ENCODE data around the gene PROP1.
"Not testable (repeated sequence)": the region's sequence is repeated elsewhere in the genome, so short reads cannot be mapped to it uniquely, and the experiment has no call there.

Gene PROP1

DNA sequence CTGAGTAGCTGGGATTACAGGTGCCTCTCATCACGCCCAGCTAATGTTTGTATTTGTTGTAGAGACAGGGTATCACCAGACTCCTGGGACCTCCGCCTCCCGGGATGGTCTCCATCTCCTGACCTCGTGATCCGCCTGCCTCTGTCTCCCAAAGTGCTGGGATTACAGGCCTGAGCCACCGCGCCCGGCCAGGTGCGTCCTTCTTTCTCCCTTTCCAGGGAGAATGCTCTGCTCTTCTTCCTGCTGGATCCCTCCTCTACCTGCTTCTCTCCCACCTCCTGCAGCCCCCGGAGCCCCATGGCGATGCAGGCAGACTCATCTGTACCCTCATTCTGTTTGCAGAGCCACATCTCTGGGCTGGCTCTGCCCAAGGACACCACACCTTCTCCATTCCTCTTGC, 42.9 kb downstream of the PROP1 start:
- H3K4me3 ChIP-seq (ENCODE audit: low read depth, low read length); DNase-seq (ENCODE audit: low read depth): not testable (repeated sequence)

- DNase-seq (ENCODE audit: low read depth); H3K4me3 ChIP-seq (ENCODE audit: low read depth, low read length): not testable (repeated sequence)
Measured at GRCh38 chr5:177949656-177950055, 46.4 kb downstream of the PROP1 start.

DNA sequence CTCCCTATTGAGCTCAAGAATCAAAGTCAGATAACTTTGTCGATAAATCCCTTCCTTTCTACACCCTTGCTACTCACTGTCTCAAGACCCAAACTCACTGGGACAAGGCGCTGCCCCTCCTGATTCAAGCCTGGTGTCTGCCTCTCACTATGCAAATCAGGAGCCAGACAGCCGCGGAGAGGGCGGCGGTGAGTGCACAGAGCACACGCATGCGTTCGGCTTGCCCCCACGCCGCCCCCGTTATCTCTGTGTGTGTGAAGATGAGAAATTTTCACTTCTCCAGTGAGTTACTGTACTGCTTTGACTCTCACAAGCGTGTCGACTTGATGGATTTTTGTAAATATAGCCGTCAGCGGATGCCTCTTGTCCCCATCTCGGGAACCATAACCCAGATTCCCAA, 47.0 kb downstream of the PROP1 start:
- not testable (repeated sequence) for DNase-seq (ENCODE audit: low read depth); H3K4me3 ChIP-seq (ENCODE audit: low read depth, low read length)

DNA sequence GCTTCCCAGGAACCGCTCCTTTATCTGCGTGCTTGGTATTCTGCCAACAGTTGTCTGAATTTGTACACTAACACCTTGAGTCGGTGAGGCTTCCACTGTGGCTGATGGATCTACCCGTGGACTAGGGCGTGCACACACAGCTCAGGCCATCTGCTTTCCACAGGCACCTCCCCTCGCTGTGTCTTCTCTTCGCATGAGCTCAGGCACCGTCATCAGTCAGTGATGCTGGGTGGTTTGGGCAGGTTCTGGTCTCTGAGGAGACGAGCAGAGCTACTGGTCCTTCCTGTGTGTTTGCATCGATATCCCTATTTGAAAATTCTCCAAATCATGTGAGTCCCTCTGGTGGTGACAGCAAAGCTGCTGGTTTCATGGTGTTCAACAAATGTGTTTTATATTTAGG, 48.1 kb downstream of the PROP1 start:
- H3K4me3 ChIP-seq (ENCODE audit: low read depth, low read length); DNase-seq (ENCODE audit: low read depth): not testable (repeated sequence)

- DNase-seq (ENCODE audit: low read depth), result peak; percentile 1
Measured at GRCh38 chr5:177945601-177946283, 50.3 kb downstream of the PROP1 start.

DNA sequence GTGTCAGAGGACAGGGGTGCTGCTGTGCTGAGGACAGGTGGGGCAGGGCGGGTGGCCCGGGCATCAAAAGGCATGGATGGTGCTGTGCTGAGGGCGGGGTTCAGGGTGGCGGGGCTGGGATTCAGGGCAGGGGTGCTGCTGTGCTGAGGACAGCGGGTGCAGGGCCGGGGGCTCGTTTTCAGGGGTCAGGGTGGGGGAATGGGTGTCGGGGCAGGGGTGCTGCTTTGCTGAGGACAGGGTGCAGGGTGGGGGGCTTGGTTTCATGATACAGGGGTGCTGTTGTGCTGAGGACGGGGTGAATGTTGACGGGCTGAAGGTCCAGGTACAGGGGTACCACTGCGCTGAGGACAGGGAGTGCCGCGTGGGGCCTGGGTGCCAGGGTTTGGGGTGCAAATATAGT, 50.9 kb downstream of the PROP1 start:
- not testable (repeated sequence) for DNase-seq (ENCODE audit: low read depth); H3K4me3 ChIP-seq (ENCODE audit: low read depth, low read length)

More at GRCh38 chr5:177945601-177946283, 50.3 kb downstream of the PROP1 start:
- not testable (repeated sequence) for H3K4me3 ChIP-seq (ENCODE audit: low read depth, low read length)

DNA sequence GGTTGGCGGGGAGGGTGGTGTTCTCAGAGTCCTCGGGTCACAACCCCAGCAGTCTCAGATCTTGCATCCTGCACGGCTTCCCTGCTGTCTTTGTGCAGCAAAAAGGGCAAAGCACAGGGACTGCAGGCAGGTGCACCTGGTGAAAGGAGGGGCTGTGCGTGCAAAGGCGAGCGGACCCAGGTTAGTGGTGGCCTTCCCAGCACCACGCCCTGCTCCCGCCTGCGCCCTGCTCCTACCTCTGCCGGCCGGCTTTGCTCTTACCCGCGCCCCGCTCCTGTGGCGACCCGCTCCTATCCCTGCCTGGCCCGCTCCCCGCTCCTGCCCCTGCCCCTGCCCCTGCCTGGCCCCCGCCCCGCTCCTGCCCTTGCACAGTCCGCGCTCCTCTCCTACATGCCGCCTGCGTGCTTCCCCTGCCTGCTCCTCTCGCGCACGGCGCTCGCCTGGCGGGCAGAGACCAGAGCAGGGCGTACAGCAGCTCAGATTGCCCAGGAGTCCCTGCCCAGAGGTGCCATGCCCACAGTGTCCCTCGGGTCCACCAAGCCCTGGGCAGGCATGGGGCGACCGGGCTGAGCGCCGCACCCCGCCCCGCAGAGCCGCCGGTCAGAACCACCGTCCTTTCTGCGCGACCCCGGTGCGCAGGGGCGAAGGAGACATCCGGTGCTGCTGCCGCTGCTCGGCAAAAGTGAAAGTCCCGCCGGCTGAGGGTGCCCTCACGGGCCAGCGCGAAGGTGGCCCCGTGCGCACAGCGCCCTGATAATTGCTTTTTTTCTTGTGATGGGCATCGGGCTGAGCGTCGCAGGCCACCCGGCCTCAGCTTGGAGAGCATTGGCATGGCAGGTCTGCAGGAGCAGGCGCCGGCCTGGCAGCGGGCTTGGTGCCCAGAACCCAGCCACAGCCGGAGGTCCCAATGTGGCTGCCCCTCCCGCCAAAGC, 52.0 kb downstream of the PROP1 start:
- DNase-seq (ENCODE audit: low read depth), result not testable (repeated sequence)
- peak overlapping the region; percentile 45 for H3K4me3 ChIP-seq (ENCODE audit: low read depth, low read length)

- not testable (repeated sequence) for DNase-seq (ENCODE audit: low read depth); H3K4me3 ChIP-seq (ENCODE audit: low read depth, low read length)
Measured at GRCh38 chr5:177942896-177943295, 53.1 kb downstream of the PROP1 start.

Measured in skeletal muscle cell (primary cell).